Tibial nerve (tissue), 4 donors: ENCODE data around the gene MYL12B. TPM values are rescaled to one million over a fixed set of nuclear protein-coding genes. Genes with fewer than 3 reads are reported as not detected.
A peak's percentile ranks its signal among the peaks of the same experiment; 100 is the strongest.

ENCODE experiments used
- DNase-seq, 2 donors: peaks; one replicate each; pipeline ENCODE4 v3.0.0-alpha.2; 2019; ENCODE audit warnings: low spot score in 2 of 2
- H3K27ac ChIP-seq, 4 donors: fragments of 200-600 bp; sonication (generic) in 3 of 4; one replicate each; pipeline ENCODE4 v1.5.1; 2017 to 2019; ENCODE audit warnings: mild to moderate bottlenecking in 1 of 4
- H3K27me3 ChIP-seq, 2 donors: fragments of 200-600 bp; sonication (generic) in 1 of 2; one replicate each; pipeline versions ENCODE4 v1.5.1 to v1.6.0; 2017 to 2019
- H3K36me3 ChIP-seq, 3 donors: fragments of 200-600 bp; sonication (generic); one replicate each; pipeline ENCODE4 v1.5.1; 2018 to 2019
- H3K4me1 ChIP-seq, 4 donors: fragments of 200-600 bp; sonication (generic) in 3 of 4; one replicate each; pipeline ENCODE4 v1.5.1; 2017 to 2019
- H3K4me3 ChIP-seq, 4 donors: fragments of 200-600 bp; sonication (generic) in 3 of 4; one replicate each; pipeline ENCODE4 v1.5.1; 2017 to 2019; ENCODE audit warnings: mild to moderate bottlenecking in 1 of 4, moderate library complexity in 1 of 4
- H3K9me3 ChIP-seq, 4 donors: fragments of 200-600 bp; sonication (generic) in 3 of 4; one replicate each; pipeline ENCODE4 v1.5.1; 2017 to 2019
- EP300 ChIP-seq, 2 donors: sonication (generic); formaldehyde crosslinking; IDR thresholded peaks; one replicate each; pipeline ENCODE4 v1.6.1; 2017; ENCODE audit warnings: antibody characterized with exemption in 2 of 2, mild to moderate bottlenecking in 1 of 2
- POLR2A ChIP-seq, 2 donors: fragments of 450-650 bp; IDR thresholded peaks; one replicate each; pipeline ENCODE4 v1.6.1; 2017; ENCODE audit warnings: antibody characterized with exemption in 2 of 2, mild to moderate bottlenecking in 2 of 2, moderate library complexity in 2 of 2
- WGBS, 2 donors: methylation state at CpG; one replicate each; pipeline ENCODE4 v1.1.5; 2018; 5-methylcytosine and 5-hydroxymethylcytosine counted together
- total RNA-seq, 4 donors: library from RNA; depleted of rRNA; stranded (reverse); fragments of >200 nt; gene quantifications; one replicate each; pipeline ENCODE4 v1.1.0, GENCODE V29; 2016
- TF ChIP-seq, protein P1 (sequence below), 5 experiments: fragments of 200-600 bp in 3 of 5; fragments of 450-650 bp in 2 of 5; sonication (generic) in 3 of 5; IDR thresholded peaks; one replicate each; pipeline ENCODE4 v1.5.1; 2016 to 2019; ENCODE audit warnings: antibody characterized with exemption in 5 of 5, mild to moderate bottlenecking in 3 of 5, moderate library complexity in 2 of 5

Gene MYL12B
- 100 to 1,000 TPM; 244 to 321 (median 281) TPM for total RNA-seq

DNA sequence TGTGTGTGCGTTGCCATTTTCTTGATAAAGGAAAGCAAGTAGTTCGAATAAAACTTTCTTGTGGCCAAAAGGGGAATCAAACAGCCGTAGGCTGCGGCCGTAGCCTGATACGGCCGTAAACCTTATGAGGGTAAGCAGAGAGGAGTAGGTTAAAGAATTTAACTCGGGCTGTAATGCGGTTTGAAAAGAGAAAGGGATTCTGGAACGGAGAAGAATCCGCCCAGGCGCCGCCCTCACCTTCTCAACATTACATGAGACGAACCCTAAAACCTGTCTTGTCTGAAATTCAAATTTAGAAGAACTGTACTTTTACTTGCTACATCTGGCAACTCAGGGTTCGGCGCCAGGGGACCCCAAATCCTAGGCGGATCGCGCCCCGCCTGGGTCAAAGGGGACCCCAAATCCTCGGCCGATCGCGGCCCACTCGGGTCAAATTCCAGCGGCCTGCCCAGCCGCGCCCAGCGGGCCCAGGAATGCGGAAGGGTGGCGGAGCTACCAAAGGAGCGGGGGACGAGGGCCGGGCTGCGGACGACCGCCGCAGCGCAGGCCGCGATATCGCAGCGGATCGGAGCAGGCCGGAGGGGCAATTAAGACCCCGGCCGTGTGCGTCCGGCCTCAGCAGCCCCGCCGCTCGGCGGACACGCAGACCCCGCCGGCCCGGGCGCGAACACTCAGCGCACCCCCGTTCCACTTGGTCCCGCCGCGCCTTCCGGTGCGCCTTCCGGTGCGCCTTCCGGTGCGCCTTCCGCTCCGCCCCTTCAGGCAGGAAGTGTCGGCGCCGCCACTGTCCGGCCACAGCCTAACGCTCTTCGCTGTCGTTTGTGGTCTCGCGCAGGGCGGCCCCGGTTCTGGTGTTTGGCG, at the start of gene MYL12B:
TSS of gene MYL12B (plus strand) at position 761 of the 861 bp plus-strand sequence. CDS start 10,766 bp downstream, outside the sequence.
- DNase-seq: peak; percentile 65 to 70
- 0% methylated on average over 44 to 59 of the region's 84 CpGs for WGBS, 2 donors
- Histone ChIP-seq H3K36me3 (peaks cover 0 to 28% (median 6%) of the 10 kb centered on the region in 3 donors), H3K4me1 (peaks cover 0 to 65% (median 41%) of the 10 kb centered on the region in 4 donors), H3K27ac (peak within 1 kb of the TSS; percentile 94 to 98 (median 97)), H3K9me3 (no peaks in the 10 kb centered on the region), H3K27me3 (no peaks in the 10 kb centered on the region), H3K4me3 (peak within 1 kb of the TSS; percentile 77 to 98 (median 88))
- TF ChIP-seq EP300 (IDR thresholded peaks at IDR 0.05): peak in 1 of 2 donors; percentile 96
- TF ChIP-seq POLR2A (IDR thresholded peaks at IDR 0.05): peak; percentile 63 to 66
- TF ChIP-seq, protein P1, sequence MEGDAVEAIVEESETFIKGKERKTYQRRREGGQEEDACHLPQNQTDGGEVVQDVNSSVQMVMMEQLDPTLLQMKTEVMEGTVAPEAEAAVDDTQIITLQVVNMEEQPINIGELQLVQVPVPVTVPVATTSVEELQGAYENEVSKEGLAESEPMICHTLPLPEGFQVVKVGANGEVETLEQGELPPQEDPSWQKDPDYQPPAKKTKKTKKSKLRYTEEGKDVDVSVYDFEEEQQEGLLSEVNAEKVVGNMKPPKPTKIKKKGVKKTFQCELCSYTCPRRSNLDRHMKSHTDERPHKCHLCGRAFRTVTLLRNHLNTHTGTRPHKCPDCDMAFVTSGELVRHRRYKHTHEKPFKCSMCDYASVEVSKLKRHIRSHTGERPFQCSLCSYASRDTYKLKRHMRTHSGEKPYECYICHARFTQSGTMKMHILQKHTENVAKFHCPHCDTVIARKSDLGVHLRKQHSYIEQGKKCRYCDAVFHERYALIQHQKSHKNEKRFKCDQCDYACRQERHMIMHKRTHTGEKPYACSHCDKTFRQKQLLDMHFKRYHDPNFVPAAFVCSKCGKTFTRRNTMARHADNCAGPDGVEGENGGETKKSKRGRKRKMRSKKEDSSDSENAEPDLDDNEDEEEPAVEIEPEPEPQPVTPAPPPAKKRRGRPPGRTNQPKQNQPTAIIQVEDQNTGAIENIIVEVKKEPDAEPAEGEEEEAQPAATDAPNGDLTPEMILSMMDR (IDR thresholded peaks at IDR 0.05): peak in 3 of 5 experiments; percentile 5 to 75 (median 44)

DNA sequence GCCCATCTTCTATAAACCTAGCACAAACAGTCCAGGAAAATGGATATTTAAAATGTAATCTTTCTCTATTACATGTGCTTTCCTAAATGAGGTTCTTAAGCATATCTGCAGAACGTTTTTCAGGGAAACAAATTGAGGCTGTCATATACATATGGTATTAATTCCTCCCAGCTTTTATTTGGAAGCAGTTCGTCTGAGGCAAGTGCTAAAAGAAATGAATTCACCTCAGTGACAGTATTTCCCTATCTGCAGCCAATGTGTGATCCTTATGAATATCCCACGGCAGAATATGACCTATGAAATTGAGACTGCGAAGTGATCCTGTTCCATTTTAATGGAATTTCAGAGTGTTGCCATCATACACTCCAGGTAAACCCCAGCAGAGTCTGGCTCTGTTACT, 49.3 kb upstream of the MYL12B start:
- no peak for DNase-seq
- peaks cover 0 to 19% (median 11%) of the 10 kb centered on the region in 4 donors for H3K4me1 ChIP-seq

DNA sequence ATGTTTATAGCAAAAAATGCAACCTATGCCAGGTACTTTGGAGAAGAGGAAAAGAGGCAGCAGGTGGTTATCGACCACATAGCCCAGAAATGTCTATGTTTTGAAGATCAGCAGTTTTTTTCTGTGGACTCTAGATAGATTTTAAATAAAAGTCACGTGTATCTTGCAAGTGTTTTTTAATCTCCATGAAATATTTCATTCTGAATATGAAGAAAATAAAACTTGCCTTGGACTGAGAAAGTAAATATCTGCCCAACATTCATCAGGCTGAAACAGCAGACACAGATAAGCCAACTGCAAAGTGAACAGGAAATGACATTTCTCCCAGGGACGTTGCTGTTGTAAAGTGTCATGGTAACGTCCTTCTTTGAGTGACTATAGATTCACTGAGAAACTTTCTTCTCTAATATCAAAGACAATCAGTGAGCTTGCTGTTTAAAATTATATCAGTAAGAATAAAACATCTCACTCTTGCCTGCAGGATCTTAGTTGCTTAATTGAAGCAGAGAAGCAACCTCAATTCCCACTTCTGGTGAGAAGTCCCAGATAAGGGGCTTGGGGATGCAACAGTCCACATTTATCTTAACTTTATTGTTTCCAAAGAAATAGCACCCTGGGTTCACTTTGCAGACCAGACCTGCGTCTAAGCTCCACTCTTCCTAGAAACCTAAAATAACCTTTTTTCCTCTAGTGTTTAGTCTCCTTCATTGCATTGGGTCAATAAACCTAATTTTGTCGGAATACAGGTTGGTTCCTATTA, 48.5 kb upstream of the MYL12B start:
- Histone ChIP-seq H3K9me3 (no peaks in the 10 kb centered on the region), H3K36me3 (peaks cover 0 to 10% (median 0%) of the 10 kb centered on the region in 3 donors), H3K27me3 (no peaks in the 10 kb centered on the region), H3K4me3 (no peak overlapping the region), H3K27ac (no peak overlapping the region), H3K4me1 (peaks cover 0 to 26% (median 11%) of the 10 kb centered on the region in 4 donors)
- no peak for DNase-seq
- WGBS, 2 donors: 55 to 57% methylated on average over 6 of the region's 6 CpGs
- TF ChIP-seq, protein P1 (IDR thresholded peaks at IDR 0.05): no peak
- no peak for TF ChIP-seq EP300 (IDR thresholded peaks at IDR 0.05)
- TF ChIP-seq POLR2A (IDR thresholded peaks at IDR 0.05): no peak

More for the DNA sequence above, 49.3 kb upstream of the MYL12B start:
- TF ChIP-seq, protein P1 (IDR thresholded peaks at IDR 0.05): no peak
- TF ChIP-seq POLR2A (IDR thresholded peaks at IDR 0.05): no peak
- no peak for TF ChIP-seq EP300 (IDR thresholded peaks at IDR 0.05)
- H3K4me3 ChIP-seq: no peak overlapping the region
- H3K27me3 ChIP-seq: no peaks in the 10 kb centered on the region
- no peaks in the 10 kb centered on the region for H3K9me3 ChIP-seq
- peaks cover 0 to 16% (median 0%) of the 10 kb centered on the region in 3 donors for H3K36me3 ChIP-seq
- H3K27ac ChIP-seq: no peak overlapping the region
- WGBS, 2 donors: 63 to 68% methylated on average over 4 of the region's 4 CpGs

GRCh38 chr18:3214855-3215637, 46.9 kb upstream of the MYL12B start:
- TF ChIP-seq, protein P1 (IDR thresholded peaks at IDR 0.05): no peak
- TF ChIP-seq EP300 (IDR thresholded peaks at IDR 0.05) (no peak), POLR2A (IDR thresholded peaks at IDR 0.05) (no peak)
- WGBS, 2 donors: 91 to 96% methylated on average over 36 of the region's 36 CpGs
- Histone ChIP-seq H3K9me3 (no peaks in the 10 kb centered on the region), H3K27ac (no peak overlapping the region), H3K4me1 (peaks cover 0 to 40% (median 13%) of the 10 kb centered on the region in 4 donors), H3K36me3 (peaks cover 0 to 10% (median 0%) of the 10 kb centered on the region in 3 donors), H3K27me3 (no peaks in the 10 kb centered on the region), H3K4me3 (no peak overlapping the region)
- DNase-seq: no peak
